Endothelial cell of umbilical vein (primary cell): ENCODE data around the gene NDUFV1. TPM values are rescaled to one million over a fixed set of nuclear protein-coding genes. Genes with fewer than 3 reads are reported as not detected.

ENCODE experiments used
- BruUV-seq: library from RNA; stranded (reverse); fragments of 400-500 nt; replicated peaks from 2 replicates; lab custom pipeline; 2021; lab: Mats Ljungman, UMichigan
- CTCF ChIA-PET: fragments of 300-600, 350-600 bp; sonication (Branson Sonifier 250); formaldehyde crosslinking; loops from one replicate; lab custom pipeline; 2021; ENCODE audit warnings: antibody characterized with exemption, inconsistent platforms; lab: Charles Lee
- POLR2A ChIA-PET: fragments of 300-600, 350-600 bp; sonication (Branson Sonifier 250); formaldehyde crosslinking; loops from one replicate; lab custom pipeline; 2021; ENCODE audit warnings: antibody characterized with exemption, inconsistent platforms; lab: Charles Lee
- DNase-seq: peaks from one replicate; pipeline ENCODE4 v3.0.0-alpha.2; 2011; ENCODE audit warnings: low read depth, low spot score
- FAIRE-seq: peaks from 2 replicates; lab custom pipeline; 2011; peaks lifted over from hg19 to GRCh38; lab: Jason Lieb, UNC
- H2AFZ ChIP-seq: 2 replicates; pipeline ENCODE4 v1.6.0; 2012; ENCODE audit warnings: low read depth, low read length, control low read depth, inconsistent platforms
- H3K27ac ChIP-seq: 2 replicates; pipeline ENCODE4 v1.5.1; 2011; ENCODE audit warnings: low read depth, mild to moderate bottlenecking, control low read depth, low read length, moderate library complexity; ENCODE audit not compliant: insufficient read depth
- H3K27me3 ChIP-seq, 2 experiments: 2 replicates each; pipeline versions ENCODE4 v1.6.0 to v1.6.1; 2011; ENCODE audit warnings: low read length in 2 of 2, mixed read lengths in 1 of 2; ENCODE audit not compliant: control insufficient read depth in 2 of 2, insufficient read depth in 2 of 2
- H3K36me3 ChIP-seq, 2 experiments: 2 replicates in 1 of 2; 3 replicates in 1 of 2; pipeline ENCODE4 v1.5.1; 2011; ENCODE audit warnings: low read length in 2 of 2, mild to moderate bottlenecking in 1 of 2, moderate library complexity in 1 of 2; ENCODE audit not compliant: control insufficient read depth in 2 of 2, insufficient read depth in 2 of 2; ENCODE audit errors: extremely low read depth in 1 of 2
- H3K4me1 ChIP-seq: 3 replicates; pipeline ENCODE4 v1.5.1; 2011; ENCODE audit warnings: mild to moderate bottlenecking, low read length; ENCODE audit not compliant: control insufficient read depth, insufficient read depth; ENCODE audit errors: extremely low read depth
- H3K4me2 ChIP-seq: 2 replicates; pipeline ENCODE4 v1.6.1; 2011; ENCODE audit warnings: low read length, control low read depth, mixed read lengths; ENCODE audit not compliant: insufficient read depth
- H3K4me3 ChIP-seq, 3 experiments: fragments of 200-600 bp in 1 of 3; sonication (generic), shearing (Covaris generic) in 1 of 3; replicated peaks in 1 of 3; 2 replicates each; pipeline ENCODE4 v1.5.1; 2011 to 2016; ENCODE audit warnings: control low read depth in 3 of 3, low read length in 3 of 3, mild to moderate bottlenecking in 2 of 3, inconsistent platforms in 1 of 3, low read depth in 1 of 3, moderate library complexity in 1 of 3; ENCODE audit not compliant: insufficient read depth in 1 of 3
- H3K79me2 ChIP-seq: 2 replicates; pipeline ENCODE4 v1.6.0; 2012; ENCODE audit warnings: low read length, inconsistent platforms; ENCODE audit not compliant: control insufficient read depth, insufficient read depth
- H3K9ac ChIP-seq: replicated peaks from 2 replicates; pipeline ENCODE3; 2011; ENCODE audit warnings: low read length, control low read depth; ENCODE audit not compliant: insufficient read depth; ENCODE audit errors: extremely low read depth
- H3K9me1 ChIP-seq: replicated peaks from 3 replicates; pipeline ENCODE4 v1.6.0; 2011; ENCODE audit warnings: mild to moderate bottlenecking, low read length; ENCODE audit not compliant: control insufficient read depth, insufficient read depth; ENCODE audit errors: extremely low read depth
- H3K9me3 ChIP-seq: replicated peaks from 2 replicates; pipeline ENCODE4 v1.5.1; 2012; ENCODE audit warnings: low read length, inconsistent platforms; ENCODE audit not compliant: control insufficient read depth, insufficient read depth
- H4K20me1 ChIP-seq: replicated peaks from 2 replicates; pipeline ENCODE3; 2011; ENCODE audit warnings: mild to moderate bottlenecking, low read length; ENCODE audit not compliant: control insufficient read depth, insufficient read depth; ENCODE audit errors: extremely low read depth
- CTCF ChIP-seq, 2 donors: IDR thresholded peaks; 1 replicate in 1 of 2; 2 replicates in 1 of 2; pipeline ENCODE4 v1.5.1; 2011; ENCODE audit warnings: low read length in 2 of 2, mild to moderate bottlenecking in 2 of 2, moderate library complexity in 2 of 2, control low read depth in 1 of 2, inconsistent platforms in 1 of 2, low read depth in 1 of 2; ENCODE audit not compliant: insufficient read depth in 1 of 2; ENCODE audit errors: extremely low read depth in 1 of 2
- EZH2 ChIP-seq: IDR thresholded peaks from 2 replicates; pipeline ENCODE4 v1.6.1; 2012; ENCODE audit warnings: borderline replicate concordance, low read depth, mild to moderate bottlenecking, moderate library complexity, low read length, inconsistent platforms; ENCODE audit not compliant: severe bottlenecking
- FOS ChIP-seq: IDR thresholded peaks from 2 replicates; pipeline ENCODE4 v1.6.1; 2011; ENCODE audit warnings: mild to moderate bottlenecking, low read length, moderate library complexity, borderline replicate concordance; ENCODE audit not compliant: insufficient read depth
- GATA2 ChIP-seq: IDR thresholded peaks from 2 replicates; pipeline ENCODE4 v1.7.0; 2011; ENCODE audit warnings: low read depth, mild to moderate bottlenecking, moderate library complexity, mixed read lengths, low read length; ENCODE audit not compliant: insufficient read length, insufficient read depth
- JUN ChIP-seq: IDR thresholded peaks from 2 replicates; pipeline ENCODE4 v1.6.1; 2011; ENCODE audit warnings: borderline replicate concordance, low read depth; ENCODE audit not compliant: insufficient read length, insufficient read depth
- MYC ChIP-seq: IDR thresholded peaks from one replicate; pipeline ENCODE4 v1.6.1; 2011; ENCODE audit warnings: mild to moderate bottlenecking, low read depth, low read length
- POLR2A ChIP-seq: IDR thresholded peaks from 2 replicates; pipeline ENCODE4 v1.6.1; 2012; ENCODE audit warnings: low read depth, mild to moderate bottlenecking, control low read depth, low read length
- POLR2AphosphoS5 ChIP-seq: IDR thresholded peaks from 2 replicates; pipeline ENCODE4 v1.6.1; 2012; ENCODE audit warnings: low read depth, mild to moderate bottlenecking, control low read depth, low read length, moderate library complexity; ENCODE audit not compliant: insufficient read depth
- dilution Hi-C: fragments of 300-500 bp; cut with MboI; formaldehyde crosslinking; loops from one replicate; pipeline ENCODE4 v1.15.0; 2019; ENCODE audit warnings: low sequenced_read_pairs; ENCODE audit not compliant: extremely low pct_ligation_motif_present
- intact Hi-C: fragments of 100-400 bp; cut with micrococcal nuclease; formaldehyde crosslinking; loops from one replicate; pipeline ENCODE4 v1.10.0; 2022
- polyA plus RNA-seq, 4 experiments: library from polyadenylated mRNA; depleted of rRNA in 3 of 4; stranded (reverse) in 3 of 4; unstranded in 1 of 4; fragments of >200 nt; gene quantifications; 2 replicates each; pipeline versions ENCODE4 v1.2.1 to v1.2.3, GENCODE V29; 2011 to 2012; ENCODE audit warnings: missing spikeins in 1 of 4
- total RNA-seq: library from RNA; stranded (reverse); gene quantifications from 2 replicates; pipeline ENCODE4 v1.2.3, GENCODE V29; 2021
- TF ChIP-seq, protein P1 (sequence below): IDR thresholded peaks from 2 replicates; pipeline ENCODE4 v1.6.1; 2011; ENCODE audit not compliant: insufficient read depth, insufficient read length

NDUFV1 gene
- total and polyA plus RNA-seq, 2 donors (not counting 3 experiments of a cell fraction or from before 2014, with no cell fraction given) = 191 to 203 TPM

- no TSS peak for BruUV-seq
- no peaks in the 10 kb centered on the region for H3K9me1 ChIP-seq
- no peaks in the 10 kb centered on the region for H3K36me3 ChIP-seq
- H3K9me3 ChIP-seq = no peaks in the 10 kb centered on the region
- H3K27me3 ChIP-seq = peaks cover 3 to 8% of the 10 kb centered on the region in 2 experiments
- H3K4me3 ChIP-seq = no peak overlapping the region
- intact Hi-C loops = no loop called here
- ChIA-PET POLR2A (no interaction called here), CTCF (interaction anchor here (1.1 to 1.4 kb wide), 2 partner anchors 10 to 21 kb away, joined by 3 to 4 read pairs; partner anchors contain the start of gene GSTP1)
- H3K4me1 ChIP-seq = no peaks in the 10 kb centered on the region
- H3K79me2 ChIP-seq = no peaks in the 10 kb centered on the region
- no peak for DNase-seq
- no peak overlapping the region for H3K9ac ChIP-seq
- TF ChIP-seq JUN (no peak), POLR2AphosphoS5 (no peak), FOS (no peak), GATA2 (no peak), CTCF (IDR thresholded peaks at IDR 0.05; ENCODE audit: extremely low read depth in 1 of 2, insufficient read depth in 1 of 2, low read depth in 1 of 2, low read length in 2 of 2) (no peak), EZH2 (no peak), MYC (no peak), POLR2A (no peak)
- TF ChIP-seq, protein P1, sequence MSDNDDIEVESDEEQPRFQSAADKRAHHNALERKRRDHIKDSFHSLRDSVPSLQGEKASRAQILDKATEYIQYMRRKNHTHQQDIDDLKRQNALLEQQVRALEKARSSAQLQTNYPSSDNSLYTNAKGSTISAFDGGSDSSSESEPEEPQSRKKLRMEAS = no peak
- no peak overlapping the region for H3K27ac ChIP-seq
- dilution Hi-C loops = no loop called here
- no peak overlapping the region for H2AFZ ChIP-seq
- H4K20me1 ChIP-seq = no peaks in the 10 kb centered on the region
- H3K4me2 ChIP-seq = no peak overlapping the region
- FAIRE-seq = no peak
Observed at GRCh38 chr11:67593565-67593905, 13.2 kb upstream of the NDUFV1 start.
